ENCODE measurements around the gene LAMTOR5.

DNA sequence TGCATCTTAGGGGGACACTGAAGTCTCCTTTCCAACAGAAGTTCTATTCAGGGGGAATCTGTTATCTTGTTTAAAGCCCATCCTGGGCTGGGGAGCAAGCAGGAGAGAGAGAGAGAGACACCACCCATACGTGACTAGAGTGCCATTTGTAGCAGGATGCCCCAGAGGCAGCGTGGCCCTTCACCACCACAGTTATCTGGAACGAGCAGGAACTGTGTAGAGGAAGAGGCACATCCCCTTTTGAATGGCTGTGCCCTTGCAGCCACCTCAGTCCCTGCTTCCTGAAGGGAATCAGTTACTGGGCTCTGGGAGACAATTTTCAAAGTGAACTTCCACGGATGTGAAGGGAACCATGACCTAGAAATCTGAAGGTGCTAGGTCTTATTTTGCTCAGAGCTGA is 19.4 kb upstream of the LAMTOR5 start:
- TF ChIP-seq USF2 (IDR thresholded peaks at IDR 0.05; ENCODE audit: borderline replicate concordance, low read depth, low read length), result no peak
- TF ChIP-seq, protein P1, sequence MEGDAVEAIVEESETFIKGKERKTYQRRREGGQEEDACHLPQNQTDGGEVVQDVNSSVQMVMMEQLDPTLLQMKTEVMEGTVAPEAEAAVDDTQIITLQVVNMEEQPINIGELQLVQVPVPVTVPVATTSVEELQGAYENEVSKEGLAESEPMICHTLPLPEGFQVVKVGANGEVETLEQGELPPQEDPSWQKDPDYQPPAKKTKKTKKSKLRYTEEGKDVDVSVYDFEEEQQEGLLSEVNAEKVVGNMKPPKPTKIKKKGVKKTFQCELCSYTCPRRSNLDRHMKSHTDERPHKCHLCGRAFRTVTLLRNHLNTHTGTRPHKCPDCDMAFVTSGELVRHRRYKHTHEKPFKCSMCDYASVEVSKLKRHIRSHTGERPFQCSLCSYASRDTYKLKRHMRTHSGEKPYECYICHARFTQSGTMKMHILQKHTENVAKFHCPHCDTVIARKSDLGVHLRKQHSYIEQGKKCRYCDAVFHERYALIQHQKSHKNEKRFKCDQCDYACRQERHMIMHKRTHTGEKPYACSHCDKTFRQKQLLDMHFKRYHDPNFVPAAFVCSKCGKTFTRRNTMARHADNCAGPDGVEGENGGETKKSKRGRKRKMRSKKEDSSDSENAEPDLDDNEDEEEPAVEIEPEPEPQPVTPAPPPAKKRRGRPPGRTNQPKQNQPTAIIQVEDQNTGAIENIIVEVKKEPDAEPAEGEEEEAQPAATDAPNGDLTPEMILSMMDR (IDR thresholded peaks at IDR 0.05), result no peak
- TF ChIP-seq EZH2phosphoT487 (IDR thresholded peaks at IDR 0.05; ENCODE audit: borderline replicate concordance, low read depth), result no peak
- TF ChIP-seq, protein P2, sequence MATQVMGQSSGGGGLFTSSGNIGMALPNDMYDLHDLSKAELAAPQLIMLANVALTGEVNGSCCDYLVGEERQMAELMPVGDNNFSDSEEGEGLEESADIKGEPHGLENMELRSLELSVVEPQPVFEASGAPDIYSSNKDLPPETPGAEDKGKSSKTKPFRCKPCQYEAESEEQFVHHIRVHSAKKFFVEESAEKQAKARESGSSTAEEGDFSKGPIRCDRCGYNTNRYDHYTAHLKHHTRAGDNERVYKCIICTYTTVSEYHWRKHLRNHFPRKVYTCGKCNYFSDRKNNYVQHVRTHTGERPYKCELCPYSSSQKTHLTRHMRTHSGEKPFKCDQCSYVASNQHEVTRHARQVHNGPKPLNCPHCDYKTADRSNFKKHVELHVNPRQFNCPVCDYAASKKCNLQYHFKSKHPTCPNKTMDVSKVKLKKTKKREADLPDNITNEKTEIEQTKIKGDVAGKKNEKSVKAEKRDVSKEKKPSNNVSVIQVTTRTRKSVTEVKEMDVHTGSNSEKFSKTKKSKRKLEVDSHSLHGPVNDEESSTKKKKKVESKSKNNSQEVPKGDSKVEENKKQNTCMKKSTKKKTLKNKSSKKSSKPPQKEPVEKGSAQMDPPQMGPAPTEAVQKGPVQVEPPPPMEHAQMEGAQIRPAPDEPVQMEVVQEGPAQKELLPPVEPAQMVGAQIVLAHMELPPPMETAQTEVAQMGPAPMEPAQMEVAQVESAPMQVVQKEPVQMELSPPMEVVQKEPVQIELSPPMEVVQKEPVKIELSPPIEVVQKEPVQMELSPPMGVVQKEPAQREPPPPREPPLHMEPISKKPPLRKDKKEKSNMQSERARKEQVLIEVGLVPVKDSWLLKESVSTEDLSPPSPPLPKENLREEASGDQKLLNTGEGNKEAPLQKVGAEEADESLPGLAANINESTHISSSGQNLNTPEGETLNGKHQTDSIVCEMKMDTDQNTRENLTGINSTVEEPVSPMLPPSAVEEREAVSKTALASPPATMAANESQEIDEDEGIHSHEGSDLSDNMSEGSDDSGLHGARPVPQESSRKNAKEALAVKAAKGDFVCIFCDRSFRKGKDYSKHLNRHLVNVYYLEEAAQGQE (IDR thresholded peaks at IDR 0.05; ENCODE audit: low read depth, low read length), result no peak
- TF ChIP-seq NRF1 (IDR thresholded peaks at IDR 0.05; ENCODE audit: low read depth, low read length), result no peak
- no peak for TF ChIP-seq YY1 (IDR thresholded peaks at IDR 0.05; ENCODE audit: low read depth)
- TF ChIP-seq, protein P3, sequence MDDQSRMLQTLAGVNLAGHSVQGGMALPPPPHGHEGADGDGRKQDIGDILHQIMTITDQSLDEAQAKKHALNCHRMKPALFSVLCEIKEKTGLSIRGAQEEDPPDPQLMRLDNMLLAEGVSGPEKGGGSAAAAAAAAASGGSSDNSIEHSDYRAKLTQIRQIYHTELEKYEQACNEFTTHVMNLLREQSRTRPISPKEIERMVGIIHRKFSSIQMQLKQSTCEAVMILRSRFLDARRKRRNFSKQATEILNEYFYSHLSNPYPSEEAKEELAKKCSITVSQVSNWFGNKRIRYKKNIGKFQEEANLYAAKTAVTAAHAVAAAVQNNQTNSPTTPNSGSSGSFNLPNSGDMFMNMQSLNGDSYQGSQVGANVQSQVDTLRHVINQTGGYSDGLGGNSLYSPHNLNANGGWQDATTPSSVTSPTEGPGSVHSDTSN (IDR thresholded peaks at IDR 0.05), result no peak
- no peak for TF ChIP-seq CHD2 (IDR thresholded peaks at IDR 0.05; ENCODE audit: low read length, partially characterized antibody)
- no peak for TF ChIP-seq FOXJ3 (CRISPR knock-in tag; IDR thresholded peaks at IDR 0.05)
- no peak for TF ChIP-seq MXI1 (IDR thresholded peaks at IDR 0.05; ENCODE audit: low read depth, low read length)
- TF ChIP-seq POLR2AphosphoS5 (IDR thresholded peaks at IDR 0.05; ENCODE audit: low read depth, low read length), result no peak
